Right lobe of liver (tissue), 4 donors: Measurements from ENCODE around the gene S100B.

Source experiments
- POLR2A ChIP-seq: fragments of 450-650 bp; IDR thresholded peaks from one replicate; pipeline ENCODE4 v1.6.1; 2017; ENCODE audit warnings: antibody characterized with exemption, mild to moderate bottlenecking
- TF ChIP-seq, protein P1 (sequence below), 4 donors: fragments of 200-600 bp in 3 of 4; fragments of 450-650 bp in 1 of 4; IDR thresholded peaks; one replicate each; pipeline versions ENCODE4 v1.5.1 to v1.8.0; 2016 to 2022; ENCODE audit warnings: antibody characterized with exemption in 4 of 4, mild to moderate bottlenecking in 2 of 4
- donor health status: DM: no; HTN: no; CAD: no.
- donor health status: DM: no; HTN: no; CAD: no.
- donor health status: DM: no; HTN: yes; CAD: no.

DNA sequence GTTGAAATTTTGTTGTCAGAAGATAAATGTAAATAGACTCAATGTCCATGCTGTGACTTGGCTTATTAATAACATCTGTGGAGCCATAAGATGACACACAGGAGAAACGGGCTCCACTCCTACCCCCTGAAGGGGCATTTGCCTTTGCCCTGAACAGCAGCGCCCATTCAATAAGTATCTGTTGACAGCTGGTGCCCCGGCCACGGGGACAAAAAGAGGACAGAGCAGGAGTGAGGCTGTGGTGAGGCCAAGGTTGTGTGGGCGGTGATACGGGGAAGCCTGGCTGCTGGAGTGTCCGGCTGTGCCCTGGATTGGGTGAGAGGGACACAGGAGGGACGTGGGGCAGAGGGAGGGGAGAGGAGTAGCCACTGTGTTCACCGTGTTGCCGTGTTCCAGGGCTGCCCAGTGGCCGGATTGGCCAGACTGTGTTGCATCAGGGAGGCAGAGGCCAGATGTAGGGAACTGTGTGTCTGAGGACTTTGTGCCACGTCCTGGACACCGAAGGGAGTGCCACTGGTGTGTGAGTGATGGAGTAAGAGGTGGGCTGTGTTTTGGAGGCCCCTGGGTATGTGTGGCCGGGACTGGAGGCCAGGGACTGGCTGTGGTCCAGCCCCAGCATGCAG, 45.7 kb upstream of the S100B start:
- TF ChIP-seq, protein P1, sequence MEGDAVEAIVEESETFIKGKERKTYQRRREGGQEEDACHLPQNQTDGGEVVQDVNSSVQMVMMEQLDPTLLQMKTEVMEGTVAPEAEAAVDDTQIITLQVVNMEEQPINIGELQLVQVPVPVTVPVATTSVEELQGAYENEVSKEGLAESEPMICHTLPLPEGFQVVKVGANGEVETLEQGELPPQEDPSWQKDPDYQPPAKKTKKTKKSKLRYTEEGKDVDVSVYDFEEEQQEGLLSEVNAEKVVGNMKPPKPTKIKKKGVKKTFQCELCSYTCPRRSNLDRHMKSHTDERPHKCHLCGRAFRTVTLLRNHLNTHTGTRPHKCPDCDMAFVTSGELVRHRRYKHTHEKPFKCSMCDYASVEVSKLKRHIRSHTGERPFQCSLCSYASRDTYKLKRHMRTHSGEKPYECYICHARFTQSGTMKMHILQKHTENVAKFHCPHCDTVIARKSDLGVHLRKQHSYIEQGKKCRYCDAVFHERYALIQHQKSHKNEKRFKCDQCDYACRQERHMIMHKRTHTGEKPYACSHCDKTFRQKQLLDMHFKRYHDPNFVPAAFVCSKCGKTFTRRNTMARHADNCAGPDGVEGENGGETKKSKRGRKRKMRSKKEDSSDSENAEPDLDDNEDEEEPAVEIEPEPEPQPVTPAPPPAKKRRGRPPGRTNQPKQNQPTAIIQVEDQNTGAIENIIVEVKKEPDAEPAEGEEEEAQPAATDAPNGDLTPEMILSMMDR (IDR thresholded peaks at IDR 0.05) = no peak
- TF ChIP-seq POLR2A = no peak
